ENCODE data around the gene GNG12. TPM values are rescaled to one million over a fixed set of nuclear protein-coding genes. Genes with fewer than 3 reads are reported as not detected.
"Not testable (repeated sequence)": the region's sequence is repeated elsewhere in the genome, so short reads cannot be mapped to it uniquely, and the experiment has no call there.

GNG12 gene
- total RNA-seq, 1 donor from 2014 or later = 71.5 TPM

- no peaks in the 10 kb centered on the region for H3K9me3 ChIP-seq
- H3K4me1 ChIP-seq = peaks cover 42% of the 10 kb centered on the region
- intact Hi-C loops (cut with DNase I) = no loop called here
- no peak overlapping the region for H3K27ac ChIP-seq
- no peak for DNase-seq (ENCODE audit: extremely low spot score in 2 of 2)
- no peak for TF ChIP-seq POLR2AphosphoS5 (IDR thresholded peaks at IDR 0.05; ENCODE audit: insufficient read depth in 1 of 2, low read depth in 1 of 2)
- TF ChIP-seq POLR2A (IDR thresholded peaks at IDR 0.05) = no peak
- TF ChIP-seq CTCF (IDR thresholded peaks at IDR 0.05) = no peak
- H3K4me3 ChIP-seq = no peak overlapping the region
- no peaks in the 10 kb centered on the region for H3K27me3 ChIP-seq
- H3K36me3 ChIP-seq = no peaks in the 10 kb centered on the region
Observed at GRCh38 chr1:67731322-67731721, 101.9 kb downstream of the GNG12 start.

- H3K27ac ChIP-seq; H3K4me3 ChIP-seq; DNase-seq (ENCODE audit: extremely low spot score in 2 of 2); intact Hi-C loops (cut with DNase I); H3K27me3 ChIP-seq; H3K36me3 ChIP-seq; H3K9me3 ChIP-seq: not testable (repeated sequence)
- H3K4me1 ChIP-seq = peaks cover 42% of the 10 kb centered on the region
Observed at GRCh38 chr1:67730312-67730711, 103.0 kb downstream of the GNG12 start.

- H3K9me3 ChIP-seq = no peaks in the 10 kb centered on the region
- H3K27ac ChIP-seq = no peak overlapping the region
- no peak overlapping the region for H3K4me3 ChIP-seq
- H3K27me3 ChIP-seq = no peaks in the 10 kb centered on the region
- H3K36me3 ChIP-seq = no peaks in the 10 kb centered on the region
- DNase-seq (ENCODE audit: extremely low spot score in 2 of 2) = no peak
- peaks cover 42% of the 10 kb centered on the region for H3K4me1 ChIP-seq
- intact Hi-C loops (cut with DNase I) = no loop called here
- no peak for TF ChIP-seq CTCF (IDR thresholded peaks at IDR 0.05)
- TF ChIP-seq POLR2A (IDR thresholded peaks at IDR 0.05) = no peak
- TF ChIP-seq POLR2AphosphoS5 (IDR thresholded peaks at IDR 0.05; ENCODE audit: insufficient read depth in 1 of 2, low read depth in 1 of 2) = no peak
Observed at GRCh38 chr1:67729872-67730271, 103.4 kb downstream of the GNG12 start.

- no peaks in the 10 kb centered on the region for H3K9me3 ChIP-seq
- H3K27ac ChIP-seq = no peak overlapping the region
- H3K36me3 ChIP-seq = no peaks in the 10 kb centered on the region
- no peak for DNase-seq (ENCODE audit: extremely low spot score in 2 of 2)
- intact Hi-C loops (cut with DNase I) = no loop called here
- H3K4me3 ChIP-seq = no peak overlapping the region
- TF ChIP-seq POLR2A (IDR thresholded peaks at IDR 0.05) = no peak
- TF ChIP-seq POLR2AphosphoS5 (IDR thresholded peaks at IDR 0.05; ENCODE audit: insufficient read depth in 1 of 2, low read depth in 1 of 2) = peak in 1 of 2 donors; percentile 46
- no peak for TF ChIP-seq CTCF (IDR thresholded peaks at IDR 0.05)
- H3K4me1 ChIP-seq = peaks cover 45% of the 10 kb centered on the region
- H3K27me3 ChIP-seq = no peaks in the 10 kb centered on the region
Observed at GRCh38 chr1:67726224-67726623, 107.0 kb downstream of the GNG12 start.

GRCh38 chr1:67724928-67725560 is 108.2 kb downstream of the GNG12 start:
- Histone ChIP-seq H3K36me3 (no peaks in the 10 kb centered on the region), H3K27me3 (no peaks in the 10 kb centered on the region), H3K4me3 (no peak overlapping the region), H3K27ac (no peak overlapping the region), H3K9me3 (no peaks in the 10 kb centered on the region), H3K4me1 (peaks cover 49% of the 10 kb centered on the region)
- DNase-seq (ENCODE audit: extremely low spot score in 2 of 2) = no peak
- intact Hi-C loops (cut with DNase I) = no loop called here
- peak in 1 of 2 donors; percentile 69 for TF ChIP-seq POLR2AphosphoS5 (IDR thresholded peaks at IDR 0.05; ENCODE audit: insufficient read depth in 1 of 2, low read depth in 1 of 2)
- TF ChIP-seq CTCF (IDR thresholded peaks at IDR 0.05) = no peak
